K562 (cell line): ENCODE measurements around the gene SAFB. TPM values are rescaled to one million over a fixed set of nuclear protein-coding genes. Genes with fewer than 3 reads are reported as not detected.

Experiments used
- ARNT ChIP-seq, 2 experiments: fragments of 450-650 bp; IDR thresholded peaks; 2 replicates each; pipeline ENCODE4 v1.6.1; 2016; ENCODE audit warnings: mild to moderate bottlenecking in 1 of 2
- ATF7 ChIP-seq: fragments of 450-650 bp; IDR thresholded peaks from 2 replicates; pipeline ENCODE4 v1.7.1; 2014; ENCODE audit warnings: mild to moderate bottlenecking, moderate library complexity
- CBX5 ChIP-seq: IDR thresholded peaks from 2 replicates; pipeline ENCODE4 v1.6.1; 2014; ENCODE audit warnings: low read depth, borderline replicate concordance
- CCNT2 ChIP-seq: IDR thresholded peaks from 2 replicates; pipeline ENCODE4 v1.6.1; 2011; ENCODE audit warnings: borderline replicate concordance, low read depth, mild to moderate bottlenecking, moderate library complexity, mixed read lengths, low read length; ENCODE audit not compliant: insufficient read length; ENCODE audit errors: extremely low read depth
- GABPB2 ChIP-seq: fragments of 250-450 bp; sonication (Bioruptor Pico); conservative IDR thresholded peaks from 2 replicates; pipeline ENCODE4 v1.5.1; 2021; ENCODE audit warnings: mild to moderate bottlenecking
- HNRNPK ChIP-seq: fragments of 200-400 bp; formaldehyde crosslinking; IDR thresholded peaks from one replicate; pipeline ENCODE4 v1.6.1; 2018; ENCODE audit warnings: mild to moderate bottlenecking, low read depth, low read length; ENCODE audit not compliant: poor library complexity, severe bottlenecking
- KLF1 ChIP-seq: fragments of 450-650 bp; IDR thresholded peaks from 2 replicates; pipeline ENCODE4 v1.6.1; 2016; ENCODE audit warnings: missing genetic modification characterization, missing compliant biosample characterization
- NFATC3 ChIP-seq: fragments of 450-650 bp; IDR thresholded peaks from 2 replicates; pipeline ENCODE4 v1.6.1; 2017; ENCODE audit warnings: mild to moderate bottlenecking
- SMC3 ChIP-seq: conservative IDR thresholded peaks from 2 replicates; pipeline ENCODE4 v1.6.1; 2011; ENCODE audit warnings: low read depth, low read length, improper control_type of control experiment; ENCODE audit not compliant: insufficient read depth
- SPI1 ChIP-seq: IDR thresholded peaks from 2 replicates; pipeline ENCODE4 v1.6.1; 2011; ENCODE audit warnings: low read depth, low read length, control low read depth, borderline replicate concordance
- TSC22D4 ChIP-seq: fragments of 450-650 bp; IDR thresholded peaks from 2 replicates; pipeline ENCODE4 v1.6.1; 2016; ENCODE audit warnings: missing genetic modification characterization, missing biosample characterization, control low read depth
- ZBTB8A ChIP-seq: fragments of 450-650 bp; IDR thresholded peaks from 2 replicates; pipeline ENCODE4 v1.6.1; 2018; ENCODE audit warnings: mild to moderate bottlenecking, moderate library complexity; ENCODE audit not compliant: partially characterized antibody
- ZEB2 ChIP-seq: fragments of 450-650 bp; IDR thresholded peaks from 2 replicates; pipeline ENCODE4 v1.6.1; 2016
- ZZZ3 ChIP-seq: fragments of 450-650 bp; IDR thresholded peaks from 2 replicates; pipeline ENCODE4 v1.6.1; 2016; ENCODE audit warnings: antibody characterized with exemption, mild to moderate bottlenecking, moderate library complexity
- polyA plus RNA-seq, 8 experiments: library from polyadenylated mRNA; depleted of rRNA in 4 of 8; stranded (reverse) in 5 of 8; unstranded in 3 of 8; fragments of >200 nt; fragmentation: Nextera tagmentation in 2 of 8; fragmentation: Illumina TruSeq in 1 of 8; extraction: Ambion mirVana in 2 of 8; extraction: Trizol in 1 of 8; gene quantifications; 2 replicates each; pipeline versions ENCODE4 v1.2.1 to v1.2.3, GENCODE V29; 2011 to 2014; ENCODE audit warnings: inconsistent platforms in 1 of 8, missing spikeins in 1 of 8
- total RNA-seq, 7 experiments: library from RNA; depleted of rRNA in 6 of 7; stranded (reverse); fragments of >200 nt in 6 of 7; fragmentation: Illumina TruSeq in 2 of 7; extraction: Trizol in 2 of 7; gene quantifications; 2 replicates each; pipeline versions ENCODE4 v1.2.1 to v1.2.3, GENCODE V29; 2011 to 2021; ENCODE audit warnings: low replicate concordance in 1 of 7
- TF ChIP-seq, protein P1 (sequence below): fragments of 250-450 bp; sonication (Bioruptor Pico); IDR thresholded peaks from 2 replicates; pipeline ENCODE4 v1.4.0; 2020; ENCODE audit warnings: mild to moderate bottlenecking
- TF ChIP-seq, protein P2 (sequence below), 3 experiments: fragments of 200-800 bp in 1 of 3; sonication (Bioruptor generic) in 1 of 3; sonication (generic) in 1 of 3; formaldehyde crosslinking in 1 of 3; IDR thresholded peaks; 2 replicates each; pipeline versions ENCODE4 v1.6.1 to v1.8.0; 2016 to 2022; ENCODE audit warnings: mild to moderate bottlenecking in 2 of 3, missing compliant biosample characterization in 2 of 3, missing genetic modification characterization in 2 of 3, missing genetic modification reagents in 1 of 3
- TF ChIP-seq, protein P3 (sequence below): fragments of 250-450 bp; sonication (Bioruptor Pico); IDR thresholded peaks from 2 replicates; pipeline ENCODE4 v1.4.0; 2020; ENCODE audit warnings: mild to moderate bottlenecking, moderate library complexity, borderline replicate concordance
- TF ChIP-seq, protein P4 (sequence below): sonication (generic); formaldehyde crosslinking; IDR thresholded peaks from 2 replicates; pipeline ENCODE4 v1.8.0; 2022; ENCODE audit warnings: missing genetic modification reagents, mild to moderate bottlenecking, borderline replicate concordance

SAFB gene
- total and polyA plus RNA-seq, 9 of the 15 experiments (the other 6 are each of a cell fraction or from before 2014, with no cell fraction given), result 1.1 to 151 (median 83.1) TPM

DNA sequence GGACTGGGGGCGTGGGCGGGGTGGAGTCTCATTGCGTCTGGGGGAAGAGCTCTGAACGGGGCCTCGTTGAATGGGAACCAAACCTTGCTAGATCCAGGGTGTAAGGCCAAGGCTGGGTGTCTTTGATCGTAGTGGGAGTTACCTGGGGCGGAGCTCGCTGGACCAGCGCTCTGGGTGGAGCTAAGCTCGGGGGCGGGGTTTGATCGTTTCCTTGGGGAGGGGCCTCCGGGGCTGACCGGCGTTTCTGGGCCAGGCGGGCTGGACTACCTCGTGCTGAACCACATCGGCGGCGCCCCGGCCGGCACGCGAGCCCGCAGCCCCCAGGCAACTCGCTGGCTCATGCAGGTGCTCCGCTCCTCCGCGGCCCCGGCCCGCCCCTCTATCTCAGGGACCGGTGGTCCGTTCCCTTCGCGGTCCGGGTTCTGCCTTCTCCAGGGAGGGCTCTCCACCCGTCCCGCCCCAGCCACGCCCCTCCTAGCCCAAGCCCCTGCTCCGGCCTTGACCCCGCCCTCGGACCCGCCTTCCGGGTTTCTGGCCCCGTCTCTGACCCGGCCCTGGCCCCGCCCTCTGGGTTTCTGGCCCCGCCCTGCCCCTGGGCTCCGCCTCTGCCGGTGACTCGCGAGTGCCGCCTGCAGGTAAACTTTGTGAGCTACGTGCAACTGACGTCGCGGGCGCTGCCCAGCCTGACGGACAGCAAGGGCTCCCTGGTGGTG is 63.9 kb downstream of the SAFB start (continued):
- TF ChIP-seq HNRNPK (no peak), CBX5 (no peak), TSC22D4 (tag) (no peak), SMC3 (0 out of 2 replicates have a peak, but pooled peaks have one; percentile 34), ZEB2 (no peak), ZZZ3 (no peak), GABPB2 (CRISPR knock-in tag) (no peak), ATF7 (peak; percentile 57; the same call in 1 of the 2 replicates), ZBTB8A (no peak), KLF1 (tag) (no peak), NFATC3 (no peak), ARNT (IDR thresholded peaks at IDR 0.05) (no peak), SPI1 (no peak), CCNT2 (peak; percentile 72)
- TF ChIP-seq, protein P1, sequence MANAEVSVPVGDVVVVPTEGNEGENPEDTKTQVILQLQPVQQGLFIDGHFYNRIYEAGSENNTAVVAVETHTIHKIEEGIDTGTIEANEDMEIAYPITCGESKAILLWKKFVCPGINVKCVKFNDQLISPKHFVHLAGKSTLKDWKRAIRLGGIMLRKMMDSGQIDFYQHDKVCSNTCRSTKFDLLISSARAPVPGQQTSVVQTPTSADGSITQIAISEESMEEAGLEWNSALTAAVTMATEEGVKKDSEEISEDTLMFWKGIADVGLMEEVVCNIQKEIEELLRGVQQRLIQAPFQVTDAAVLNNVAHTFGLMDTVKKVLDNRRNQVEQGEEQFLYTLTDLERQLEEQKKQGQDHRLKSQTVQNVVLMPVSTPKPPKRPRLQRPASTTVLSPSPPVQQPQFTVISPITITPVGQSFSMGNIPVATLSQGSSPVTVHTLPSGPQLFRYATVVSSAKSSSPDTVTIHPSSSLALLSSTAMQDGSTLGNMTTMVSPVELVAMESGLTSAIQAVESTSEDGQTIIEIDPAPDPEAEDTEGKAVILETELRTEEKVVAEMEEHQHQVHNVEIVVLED, result no peak
- TF ChIP-seq, protein P2, sequence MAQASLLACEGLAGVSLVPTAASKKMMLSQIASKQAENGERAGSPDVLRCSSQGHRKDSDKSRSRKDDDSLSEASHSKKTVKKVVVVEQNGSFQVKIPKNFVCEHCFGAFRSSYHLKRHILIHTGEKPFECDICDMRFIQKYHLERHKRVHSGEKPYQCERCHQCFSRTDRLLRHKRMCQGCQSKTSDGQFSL (CRISPR knock-in tag; IDR thresholded peaks at IDR 0.05), result no peak
- TF ChIP-seq, protein P2 (tag; IDR thresholded peaks at IDR 0.05), result no peak
- TF ChIP-seq, protein P3, sequence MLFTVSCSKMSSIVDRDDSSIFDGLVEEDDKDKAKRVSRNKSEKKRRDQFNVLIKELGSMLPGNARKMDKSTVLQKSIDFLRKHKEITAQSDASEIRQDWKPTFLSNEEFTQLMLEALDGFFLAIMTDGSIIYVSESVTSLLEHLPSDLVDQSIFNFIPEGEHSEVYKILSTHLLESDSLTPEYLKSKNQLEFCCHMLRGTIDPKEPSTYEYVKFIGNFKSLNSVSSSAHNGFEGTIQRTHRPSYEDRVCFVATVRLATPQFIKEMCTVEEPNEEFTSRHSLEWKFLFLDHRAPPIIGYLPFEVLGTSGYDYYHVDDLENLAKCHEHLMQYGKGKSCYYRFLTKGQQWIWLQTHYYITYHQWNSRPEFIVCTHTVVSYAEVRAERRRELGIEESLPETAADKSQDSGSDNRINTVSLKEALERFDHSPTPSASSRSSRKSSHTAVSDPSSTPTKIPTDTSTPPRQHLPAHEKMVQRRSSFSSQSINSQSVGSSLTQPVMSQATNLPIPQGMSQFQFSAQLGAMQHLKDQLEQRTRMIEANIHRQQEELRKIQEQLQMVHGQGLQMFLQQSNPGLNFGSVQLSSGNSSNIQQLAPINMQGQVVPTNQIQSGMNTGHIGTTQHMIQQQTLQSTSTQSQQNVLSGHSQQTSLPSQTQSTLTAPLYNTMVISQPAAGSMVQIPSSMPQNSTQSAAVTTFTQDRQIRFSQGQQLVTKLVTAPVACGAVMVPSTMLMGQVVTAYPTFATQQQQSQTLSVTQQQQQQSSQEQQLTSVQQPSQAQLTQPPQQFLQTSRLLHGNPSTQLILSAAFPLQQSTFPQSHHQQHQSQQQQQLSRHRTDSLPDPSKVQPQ, result no peak
- TF ChIP-seq, protein P4, sequence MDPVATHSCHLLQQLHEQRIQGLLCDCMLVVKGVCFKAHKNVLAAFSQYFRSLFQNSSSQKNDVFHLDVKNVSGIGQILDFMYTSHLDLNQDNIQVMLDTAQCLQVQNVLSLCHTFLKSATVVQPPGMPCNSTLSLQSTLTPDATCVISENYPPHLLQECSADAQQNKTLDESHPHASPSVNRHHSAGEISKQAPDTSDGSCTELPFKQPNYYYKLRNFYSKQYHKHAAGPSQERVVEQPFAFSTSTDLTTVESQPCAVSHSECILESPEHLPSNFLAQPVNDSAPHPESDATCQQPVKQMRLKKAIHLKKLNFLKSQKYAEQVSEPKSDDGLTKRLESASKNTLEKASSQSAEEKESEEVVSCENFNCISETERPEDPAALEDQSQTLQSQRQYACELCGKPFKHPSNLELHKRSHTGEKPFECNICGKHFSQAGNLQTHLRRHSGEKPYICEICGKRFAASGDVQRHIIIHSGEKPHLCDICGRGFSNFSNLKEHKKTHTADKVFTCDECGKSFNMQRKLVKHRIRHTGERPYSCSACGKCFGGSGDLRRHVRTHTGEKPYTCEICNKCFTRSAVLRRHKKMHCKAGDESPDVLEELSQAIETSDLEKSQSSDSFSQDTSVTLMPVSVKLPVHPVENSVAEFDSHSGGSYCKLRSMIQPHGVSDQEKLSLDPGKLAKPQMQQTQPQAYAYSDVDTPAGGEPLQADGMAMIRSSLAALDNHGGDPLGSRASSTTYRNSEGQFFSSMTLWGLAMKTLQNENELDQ (CRISPR knock-in tag), result no peak
